ENCODE data around the gene IL22.

The IL22 gene

GRCh38 chr12:68263366-68263765 lies 10.0 kb upstream of the IL22 start:
- TF ChIP-seq POLR2AphosphoS5 (IDR thresholded peaks at IDR 0.05; ENCODE audit: low read depth, low read length) (no peak), TAF1 (IDR thresholded peaks at IDR 0.05; ENCODE audit: borderline replicate concordance, low read depth, low read length) (no peak), POLR2A (IDR thresholded peaks at IDR 0.05; ENCODE audit: low read depth, low read length) (no peak)
- FAIRE-seq (no peak), DNase-seq (ENCODE audit: insufficient read length) (no peak)

GRCh38 chr12:68261896-68262295 lies 8.5 kb upstream of the IL22 start:
- DNase-seq (ENCODE audit: insufficient read length), result no peak
- FAIRE-seq, result peak; percentile 9
- TF ChIP-seq POLR2AphosphoS5 (IDR thresholded peaks at IDR 0.05; ENCODE audit: low read depth, low read length) (no peak), TAF1 (IDR thresholded peaks at IDR 0.05; ENCODE audit: borderline replicate concordance, low read depth, low read length) (no peak), POLR2A (IDR thresholded peaks at IDR 0.05; ENCODE audit: low read depth, low read length) (no peak)

- TF ChIP-seq POLR2AphosphoS5 (IDR thresholded peaks at IDR 0.05; ENCODE audit: low read depth, low read length) (no peak), TAF1 (IDR thresholded peaks at IDR 0.05; ENCODE audit: borderline replicate concordance, low read depth, low read length) (no peak), POLR2A (IDR thresholded peaks at IDR 0.05; ENCODE audit: low read depth, low read length) (no peak)
- no peak for DNase-seq (ENCODE audit: insufficient read length)
- FAIRE-seq, result no peak
These were observed 6.7 kb upstream of the IL22 start for GRCh38 chr12:68260153-68260552.

GRCh38 chr12:68259318-68259940 lies 6.0 kb upstream of the IL22 start:
- peak; percentile 57 for FAIRE-seq
- no peak for DNase-seq (ENCODE audit: insufficient read length)
- no peak for TF ChIP-seq POLR2A (IDR thresholded peaks at IDR 0.05; ENCODE audit: low read depth, low read length)
- TF ChIP-seq POLR2AphosphoS5 (IDR thresholded peaks at IDR 0.05; ENCODE audit: low read depth, low read length), result no peak
- TF ChIP-seq TAF1 (IDR thresholded peaks at IDR 0.05; ENCODE audit: borderline replicate concordance, low read depth, low read length), result no peak

DNA sequence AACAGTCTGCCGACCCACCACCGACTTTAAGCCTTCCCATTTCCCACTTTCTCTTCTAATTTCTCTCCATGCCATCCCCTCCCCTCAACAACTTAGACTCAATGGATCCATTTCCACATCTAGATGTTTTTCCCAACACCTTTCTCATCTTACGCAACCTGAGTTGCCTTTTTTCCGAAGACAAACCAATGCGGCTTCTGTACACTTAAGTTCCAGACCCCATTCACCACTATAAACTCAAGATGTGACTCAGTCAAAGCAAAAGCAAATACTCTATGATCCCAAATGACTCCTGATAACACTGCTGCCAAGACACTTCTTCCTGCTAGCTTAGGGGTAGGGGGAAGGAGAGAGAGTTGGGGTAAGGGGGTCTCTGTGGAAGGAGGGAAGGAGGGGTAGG lies 1.3 kb downstream of the IL22 start:
- FAIRE-seq (no peak), DNase-seq (ENCODE audit: insufficient read length) (no peak)
- no peak for TF ChIP-seq POLR2AphosphoS5 (IDR thresholded peaks at IDR 0.05; ENCODE audit: low read depth, low read length)
- TF ChIP-seq TAF1 (IDR thresholded peaks at IDR 0.05; ENCODE audit: borderline replicate concordance, low read depth, low read length), result no peak
- TF ChIP-seq POLR2A (IDR thresholded peaks at IDR 0.05; ENCODE audit: low read depth, low read length), result no peak

- DNase-seq (ENCODE audit: insufficient read length) (no peak), FAIRE-seq (no peak)
- no peak for TF ChIP-seq TAF1 (IDR thresholded peaks at IDR 0.05; ENCODE audit: borderline replicate concordance, low read depth, low read length)
- no peak for TF ChIP-seq POLR2A (IDR thresholded peaks at IDR 0.05; ENCODE audit: low read depth, low read length)
- no peak for TF ChIP-seq POLR2AphosphoS5 (IDR thresholded peaks at IDR 0.05; ENCODE audit: low read depth, low read length)
These were observed 3.0 kb downstream of the IL22 start for GRCh38 chr12:68250454-68250853.

GRCh38 chr12:68247785-68248184 lies 5.6 kb downstream of the IL22 start:
- no peak for TF ChIP-seq POLR2AphosphoS5 (IDR thresholded peaks at IDR 0.05; ENCODE audit: low read depth, low read length)
- TF ChIP-seq POLR2A (IDR thresholded peaks at IDR 0.05; ENCODE audit: low read depth, low read length), result no peak
- no peak for TF ChIP-seq TAF1 (IDR thresholded peaks at IDR 0.05; ENCODE audit: borderline replicate concordance, low read depth, low read length)
- DNase-seq (ENCODE audit: insufficient read length) (no peak), FAIRE-seq (no peak)

GRCh38 chr12:68246350-68246749 lies 7.1 kb downstream of the IL22 start:
- TF ChIP-seq POLR2AphosphoS5 (IDR thresholded peaks at IDR 0.05; ENCODE audit: low read depth, low read length) (no peak), POLR2A (IDR thresholded peaks at IDR 0.05; ENCODE audit: low read depth, low read length) (no peak), TAF1 (IDR thresholded peaks at IDR 0.05; ENCODE audit: borderline replicate concordance, low read depth, low read length) (no peak)
- no peak for FAIRE-seq
- DNase-seq (ENCODE audit: insufficient read length), result no peak

- FAIRE-seq (no peak), DNase-seq (ENCODE audit: insufficient read length) (no peak)
- no peak for TF ChIP-seq TAF1 (IDR thresholded peaks at IDR 0.05; ENCODE audit: borderline replicate concordance, low read depth, low read length)
- TF ChIP-seq POLR2AphosphoS5 (IDR thresholded peaks at IDR 0.05; ENCODE audit: low read depth, low read length), result no peak
- TF ChIP-seq POLR2A (IDR thresholded peaks at IDR 0.05; ENCODE audit: low read depth, low read length), result no peak
These were observed 8.0 kb downstream of the IL22 start for GRCh38 chr12:68245180-68246021.

GRCh38 chr12:68242777-68243176 lies 10.6 kb downstream of the IL22 start:
- TF ChIP-seq POLR2A (IDR thresholded peaks at IDR 0.05; ENCODE audit: low read depth, low read length), result no peak
- no peak for TF ChIP-seq TAF1 (IDR thresholded peaks at IDR 0.05; ENCODE audit: borderline replicate concordance, low read depth, low read length)
- no peak for TF ChIP-seq POLR2AphosphoS5 (IDR thresholded peaks at IDR 0.05; ENCODE audit: low read depth, low read length)
- FAIRE-seq (no peak), DNase-seq (ENCODE audit: insufficient read length) (no peak)

- no peak for TF ChIP-seq POLR2AphosphoS5 (IDR thresholded peaks at IDR 0.05; ENCODE audit: low read depth, low read length)
- no peak for TF ChIP-seq POLR2A (IDR thresholded peaks at IDR 0.05; ENCODE audit: low read depth, low read length)
- no peak for TF ChIP-seq TAF1 (IDR thresholded peaks at IDR 0.05; ENCODE audit: borderline replicate concordance, low read depth, low read length)
- FAIRE-seq (peak; percentile 97), DNase-seq (ENCODE audit: insufficient read length) (peak; percentile 29)
These were observed 12.4 kb downstream of the IL22 start for GRCh38 chr12:68240975-68241374.

DNA sequence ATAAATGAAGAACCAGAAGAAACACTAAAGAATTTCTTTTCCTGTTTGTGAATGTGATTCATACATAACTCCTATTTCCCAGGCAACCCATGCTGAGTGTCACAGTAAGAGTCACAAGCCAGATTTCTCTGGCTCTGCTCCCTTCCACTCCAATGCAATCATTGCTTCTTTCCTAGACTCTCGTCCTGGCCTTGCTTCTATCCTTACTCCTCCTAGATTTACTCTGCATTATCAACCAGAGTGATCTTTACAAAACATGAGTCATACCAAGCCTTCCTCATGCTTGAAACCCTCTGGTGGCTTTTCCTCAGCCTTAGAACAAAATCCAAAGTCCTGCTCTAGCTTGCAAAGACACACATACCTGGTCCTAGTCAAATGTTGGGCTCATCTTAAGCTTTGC lies 13.3 kb downstream of the IL22 start:
- FAIRE-seq (no peak), DNase-seq (ENCODE audit: insufficient read length) (no peak)
- TF ChIP-seq POLR2A (IDR thresholded peaks at IDR 0.05; ENCODE audit: low read depth, low read length) (no peak), POLR2AphosphoS5 (IDR thresholded peaks at IDR 0.05; ENCODE audit: low read depth, low read length) (no peak), TAF1 (IDR thresholded peaks at IDR 0.05; ENCODE audit: borderline replicate concordance, low read depth, low read length) (no peak)

Measured in GM12892 (cell line).